ENCODE results near the gene COX6B1.
"Not testable (repeated sequence)": the region's sequence is repeated elsewhere in the genome, so short reads cannot be mapped to it uniquely, and the experiment has no call there.

COX6B1 gene

GRCh38 chr19:35691106-35691505, 43.0 kb downstream of the COX6B1 start:
- WGBS (ENCODE audit: insufficient coverage, insufficient read length): no CpG with 5 or more reads among the region's 37 CpGs
- H3K27ac ChIP-seq (ENCODE audit: low read length); H3K9me3 ChIP-seq (ENCODE audit: control insufficient read depth, insufficient read depth, low read length); H3K36me3 ChIP-seq (ENCODE audit: control insufficient read depth, insufficient read depth, low read length); H3K4me1 ChIP-seq (ENCODE audit: control insufficient read depth, insufficient read depth, low read length); H3K4me3 ChIP-seq (ENCODE audit: low read length); DNase-seq (ENCODE audit: low read depth, low spot score); H3K27me3 ChIP-seq (ENCODE audit: control insufficient read depth, insufficient read depth, low read length): not testable (repeated sequence)

- WGBS (ENCODE audit: insufficient coverage, insufficient read length): no CpG with 5 or more reads among the region's 11 CpGs
These were observed 43.9 kb downstream of the COX6B1 start for GRCh38 chr19:35692010-35692409.

GRCh38 chr19:35693422-35693821, 45.3 kb downstream of the COX6B1 start:
- Histone ChIP-seq H3K27ac (ENCODE audit: low read length) (no peak overlapping the region), H3K36me3 (ENCODE audit: control insufficient read depth, insufficient read depth, low read length) (no peaks in the 10 kb centered on the region), H3K4me3 (ENCODE audit: low read length) (no peak overlapping the region), H3K9me3 (ENCODE audit: control insufficient read depth, insufficient read depth, low read length) (no peaks in the 10 kb centered on the region), H3K4me1 (ENCODE audit: control insufficient read depth, insufficient read depth, low read length) (no peaks in the 10 kb centered on the region), H3K27me3 (ENCODE audit: control insufficient read depth, insufficient read depth, low read length) (no peaks in the 10 kb centered on the region)
- no CpG with 5 or more reads among the region's 8 CpGs for WGBS (ENCODE audit: insufficient coverage, insufficient read length)
- DNase-seq (ENCODE audit: low read depth, low spot score): no peak

More at GRCh38 chr19:35692010-35692409, 43.9 kb downstream of the COX6B1 start:
- Histone ChIP-seq H3K27ac (ENCODE audit: low read length) (no peak overlapping the region), H3K4me3 (ENCODE audit: low read length) (no peak overlapping the region), H3K4me1 (ENCODE audit: control insufficient read depth, insufficient read depth, low read length) (no peaks in the 10 kb centered on the region), H3K27me3 (ENCODE audit: control insufficient read depth, insufficient read depth, low read length) (no peaks in the 10 kb centered on the region), H3K9me3 (ENCODE audit: control insufficient read depth, insufficient read depth, low read length) (no peaks in the 10 kb centered on the region), H3K36me3 (ENCODE audit: control insufficient read depth, insufficient read depth, low read length) (no peaks in the 10 kb centered on the region)
- no peak for DNase-seq (ENCODE audit: low read depth, low spot score)

DNA sequence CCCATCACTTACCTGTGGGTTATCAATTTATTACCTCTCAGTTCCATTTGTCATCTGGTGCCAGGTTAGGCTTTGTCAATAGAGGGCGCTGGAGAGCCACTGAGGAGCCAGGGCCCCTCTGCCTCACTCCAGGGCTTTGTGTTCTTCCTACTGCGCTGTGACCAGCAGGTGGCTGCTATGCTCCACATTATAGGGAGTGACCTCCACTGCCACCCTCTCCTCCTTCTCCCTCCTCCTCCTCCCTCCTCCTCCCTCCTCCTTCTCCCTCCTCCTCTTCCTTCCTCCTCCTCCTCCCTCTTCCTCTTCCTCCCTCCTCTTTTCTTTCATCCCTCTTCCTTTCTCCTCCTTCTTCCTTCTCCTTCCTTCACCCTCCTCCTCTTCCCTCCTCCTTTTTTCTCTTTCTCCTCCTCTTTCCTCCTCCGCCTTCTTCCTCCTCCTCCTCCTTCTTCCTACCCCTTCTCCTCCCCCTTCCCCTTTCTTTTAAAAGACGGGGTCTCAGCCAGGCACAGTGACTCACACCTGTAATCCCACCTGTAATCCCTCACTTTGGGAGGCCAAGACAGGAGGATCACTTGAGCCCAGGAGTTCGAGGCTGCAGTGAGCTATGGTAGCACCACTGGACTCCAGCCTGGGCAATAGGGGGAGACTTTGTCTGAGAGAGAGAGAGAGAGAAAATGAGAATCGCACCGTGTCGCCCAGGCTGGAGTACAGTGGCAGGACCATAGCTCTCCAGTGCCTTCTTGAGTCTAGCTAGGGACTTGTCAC, 45.9 kb downstream of the COX6B1 start:
- Histone ChIP-seq H3K36me3 (ENCODE audit: control insufficient read depth, insufficient read depth, low read length) (no peaks in the 10 kb centered on the region), H3K27me3 (ENCODE audit: control insufficient read depth, insufficient read depth, low read length) (no peaks in the 10 kb centered on the region), H3K9me3 (ENCODE audit: control insufficient read depth, insufficient read depth, low read length) (no peaks in the 10 kb centered on the region), H3K4me1 (ENCODE audit: control insufficient read depth, insufficient read depth, low read length) (no peaks in the 10 kb centered on the region), H3K27ac (ENCODE audit: low read length) (no peak overlapping the region), H3K4me3 (ENCODE audit: low read length) (no peak overlapping the region)
- no peak for DNase-seq (ENCODE audit: low read depth, low spot score)
- 100% methylated on average over 1 of the region's 8 CpGs for WGBS (ENCODE audit: insufficient coverage, insufficient read length)

DNA sequence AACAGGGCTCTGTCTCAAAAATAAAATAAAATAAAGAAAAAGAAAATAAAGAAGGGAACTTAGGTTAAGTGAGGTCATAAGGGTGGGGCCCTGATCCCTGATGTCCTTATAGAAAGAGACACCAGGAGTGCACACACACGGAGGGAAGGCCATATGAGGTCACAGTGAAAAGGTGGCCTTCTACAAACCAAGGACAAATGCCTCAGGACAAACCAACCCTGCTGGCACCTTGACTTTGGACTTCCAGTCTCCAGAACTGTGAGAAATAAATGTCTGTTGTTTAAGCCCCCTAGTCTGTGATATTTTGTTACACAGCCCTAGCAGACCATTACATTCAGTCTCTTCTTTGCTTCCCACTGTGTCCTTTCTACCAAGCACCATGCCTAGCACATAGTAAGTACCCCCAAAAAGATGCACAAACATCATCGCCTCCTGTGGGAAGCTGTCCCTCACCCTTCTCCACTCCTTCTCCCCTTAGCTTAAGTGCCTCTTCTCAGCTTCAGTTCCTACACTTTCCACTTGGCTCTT, 47.8 kb downstream of the COX6B1 start:
- Histone ChIP-seq H3K4me1 (ENCODE audit: control insufficient read depth, insufficient read depth, low read length) (no peaks in the 10 kb centered on the region), H3K27me3 (ENCODE audit: control insufficient read depth, insufficient read depth, low read length) (no peaks in the 10 kb centered on the region), H3K4me3 (ENCODE audit: low read length) (no peak overlapping the region), H3K36me3 (ENCODE audit: control insufficient read depth, insufficient read depth, low read length) (no peaks in the 10 kb centered on the region), H3K27ac (ENCODE audit: low read length) (no peak overlapping the region), H3K9me3 (ENCODE audit: control insufficient read depth, insufficient read depth, low read length) (no peaks in the 10 kb centered on the region)
- WGBS (ENCODE audit: insufficient coverage, insufficient read length): no CpG with 5 or more reads among the region's 2 CpGs
- DNase-seq (ENCODE audit: low read depth, low spot score): no peak

DNA sequence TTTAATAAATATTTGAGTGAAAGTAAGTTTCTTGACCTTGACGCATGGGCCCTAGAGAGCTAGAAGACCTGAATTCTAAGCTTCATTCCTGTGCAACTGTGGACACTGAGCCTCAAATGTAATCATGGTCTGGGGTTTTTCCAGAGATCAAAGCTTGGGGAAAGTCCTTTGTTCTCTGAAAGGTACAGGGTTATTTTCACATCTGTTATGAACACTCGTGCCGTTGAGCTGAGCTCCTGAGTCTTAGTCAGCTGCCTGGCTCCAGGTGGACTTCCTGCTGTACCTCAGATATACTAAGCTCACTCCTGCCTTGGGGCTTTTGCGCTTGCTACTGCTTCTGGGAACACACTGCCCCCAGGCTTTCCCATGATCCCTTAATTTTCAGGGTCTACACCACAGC, 48.7 kb downstream of the COX6B1 start:
- Histone ChIP-seq H3K4me3 (ENCODE audit: low read length) (no peak overlapping the region), H3K27ac (ENCODE audit: low read length) (no peak overlapping the region), H3K9me3 (ENCODE audit: control insufficient read depth, insufficient read depth, low read length) (no peaks in the 10 kb centered on the region), H3K4me1 (ENCODE audit: control insufficient read depth, insufficient read depth, low read length) (no peaks in the 10 kb centered on the region), H3K36me3 (ENCODE audit: control insufficient read depth, insufficient read depth, low read length) (no peaks in the 10 kb centered on the region), H3K27me3 (ENCODE audit: control insufficient read depth, insufficient read depth, low read length) (no peaks in the 10 kb centered on the region)
- no CpG with 5 or more reads among the region's 4 CpGs for WGBS (ENCODE audit: insufficient coverage, insufficient read length)
- no peak for DNase-seq (ENCODE audit: low read depth, low spot score)

- WGBS (ENCODE audit: insufficient coverage, insufficient read length): no CpG with 5 or more reads among the region's 50 CpGs
- DNase-seq (ENCODE audit: low read depth, low spot score): peak; percentile 99
- Histone ChIP-seq H3K36me3 (ENCODE audit: control insufficient read depth, insufficient read depth, low read length) (no peaks in the 10 kb centered on the region), H3K9me3 (ENCODE audit: control insufficient read depth, insufficient read depth, low read length) (no peaks in the 10 kb centered on the region), H3K27me3 (ENCODE audit: control insufficient read depth, insufficient read depth, low read length) (no peaks in the 10 kb centered on the region; the same call in 1 of the 2 replicates), H3K4me3 (ENCODE audit: low read length) (peak overlapping the region; percentile 54; the same call in 1 of the 2 replicates), H3K27ac (ENCODE audit: low read length) (no peak overlapping the region), H3K4me1 (ENCODE audit: control insufficient read depth, insufficient read depth, low read length) (no peaks in the 10 kb centered on the region)
These were observed 54.3 kb downstream of the COX6B1 start for GRCh38 chr19:35702223-35703012.

- no CpG with 5 or more reads among the region's 9 CpGs for WGBS (ENCODE audit: insufficient coverage, insufficient read length)
These were observed 55.2 kb downstream of the COX6B1 start for GRCh38 chr19:35703343-35703742.

GRCh38 chr19:35704218-35704617, 56.1 kb downstream of the COX6B1 start, which contains the start of gene ZBTB32:
Gene ZBTB32, plus strand, starts transcription at chr19:35704558. Its CDS starts 10,069 bp downstream, at chr19:35714627.
- H3K4me1 ChIP-seq (ENCODE audit: control insufficient read depth, insufficient read depth, low read length): no peaks in the 10 kb centered on the region
- no peaks in the 10 kb centered on the region for H3K36me3 ChIP-seq (ENCODE audit: control insufficient read depth, insufficient read depth, low read length)
- no peak for DNase-seq (ENCODE audit: low read depth, low spot score)
- no CpG with 5 or more reads among the region's 24 CpGs for WGBS (ENCODE audit: insufficient coverage, insufficient read length)
- H3K27me3 ChIP-seq (ENCODE audit: control insufficient read depth, insufficient read depth, low read length): no peaks in the 10 kb centered on the region; the same call in 1 of the 2 replicates
- H3K4me3 ChIP-seq (ENCODE audit: low read length): no peak within 1 kb of the TSS
- H3K27ac ChIP-seq (ENCODE audit: low read length): no peak within 1 kb of the TSS
- no peaks in the 10 kb centered on the region for H3K9me3 ChIP-seq (ENCODE audit: control insufficient read depth, insufficient read depth, low read length)

More at GRCh38 chr19:35703343-35703742, 55.2 kb downstream of the COX6B1 start:
- no peaks in the 10 kb centered on the region for H3K36me3 ChIP-seq (ENCODE audit: control insufficient read depth, insufficient read depth, low read length)
- H3K27me3 ChIP-seq (ENCODE audit: control insufficient read depth, insufficient read depth, low read length): no peaks in the 10 kb centered on the region; the same call in 1 of the 2 replicates
- H3K27ac ChIP-seq (ENCODE audit: low read length): no peak overlapping the region
- DNase-seq (ENCODE audit: low read depth, low spot score): no peak
- no peaks in the 10 kb centered on the region for H3K4me1 ChIP-seq (ENCODE audit: control insufficient read depth, insufficient read depth, low read length)
- H3K4me3 ChIP-seq (ENCODE audit: low read length): no peak overlapping the region
- H3K9me3 ChIP-seq (ENCODE audit: control insufficient read depth, insufficient read depth, low read length): no peaks in the 10 kb centered on the region

All from iPS DF 6.9 (cell line).